GM18505 (cell line): ENCODE results near the gene DMAC2L.
A peak's percentile ranks its signal among the peaks of the same experiment; 100 is the strongest.
"Not testable (repeated sequence)": the region's sequence is repeated elsewhere in the genome, so short reads cannot be mapped to it uniquely, and the experiment has no call there.

Source experiments
- ATAC-seq: cut with Tn5 transposase; IDR thresholded peaks from one replicate; pipeline ENCODE4 v1.9.1; 2021; ENCODE audit not compliant: unreplicated experiment
- POLR2A ChIP-seq: IDR thresholded peaks from 4 replicates; pipeline ENCODE4 v1.6.1; 2011; ENCODE audit warnings: borderline replicate concordance; ENCODE audit not compliant: insufficient read depth, insufficient read length; ENCODE audit errors: extremely low read depth

DMAC2L gene

GRCh38 chr14:50354527-50354926 lies 42.4 kb downstream of the DMAC2L start:
- ATAC-seq, result no peak
- TF ChIP-seq POLR2A, result no peak

GRCh38 chr14:50355692-50356091 lies 43.6 kb downstream of the DMAC2L start:
- TF ChIP-seq POLR2A, result no peak
- ATAC-seq, result no peak

GRCh38 chr14:50356283-50356682 lies 44.2 kb downstream of the DMAC2L start:
- not testable (repeated sequence) for ATAC-seq

- no peak for ATAC-seq
- TF ChIP-seq POLR2A, result no peak
Observed at GRCh38 chr14:50357124-50357523, 45.0 kb downstream of the DMAC2L start.

- no peak for TF ChIP-seq POLR2A
- ATAC-seq, result no peak
Observed at GRCh38 chr14:50357753-50358395, 45.8 kb downstream of the DMAC2L start.

GRCh38 chr14:50359631-50360030 lies 47.5 kb downstream of the DMAC2L start:
- TF ChIP-seq POLR2A, result no peak

GRCh38 chr14:50360093-50360492 lies 48.0 kb downstream of the DMAC2L start:
- no peak for ATAC-seq
- no peak for TF ChIP-seq POLR2A

More at GRCh38 chr14:50359631-50360030, 47.5 kb downstream of the DMAC2L start:
- ATAC-seq, result no peak

- ATAC-seq, result no peak
- no peak for TF ChIP-seq POLR2A
Observed at GRCh38 chr14:50360851-50361250, 48.7 kb downstream of the DMAC2L start.

GRCh38 chr14:50361473-50362403 lies 49.6 kb downstream of the DMAC2L start:
- ATAC-seq, result not testable (repeated sequence)

- no peak for TF ChIP-seq POLR2A
- peak; percentile 17 for ATAC-seq
Observed at GRCh38 chr14:50362764-50363713, 50.9 kb downstream of the DMAC2L start.

- peak; percentile 97 for ATAC-seq
- TF ChIP-seq POLR2A, result peak; percentile 61
Observed at GRCh38 chr14:50363714-50364111, 51.6 kb downstream of the DMAC2L start.

GRCh38 chr14:50364792-50365191 lies 52.7 kb downstream of the DMAC2L start:
- no peak for ATAC-seq
- TF ChIP-seq POLR2A, result no peak

- not testable (repeated sequence) for ATAC-seq
Observed at GRCh38 chr14:50365572-50365971, 53.4 kb downstream of the DMAC2L start.
